ENCODE measurements around the gene OR5H14. TPM values are rescaled to one million over a fixed set of nuclear protein-coding genes. Genes with fewer than 3 reads are reported as not detected.

OR5H14 gene
- total RNA-seq, 1 donor from 2014 or later, result not detected

DNA sequence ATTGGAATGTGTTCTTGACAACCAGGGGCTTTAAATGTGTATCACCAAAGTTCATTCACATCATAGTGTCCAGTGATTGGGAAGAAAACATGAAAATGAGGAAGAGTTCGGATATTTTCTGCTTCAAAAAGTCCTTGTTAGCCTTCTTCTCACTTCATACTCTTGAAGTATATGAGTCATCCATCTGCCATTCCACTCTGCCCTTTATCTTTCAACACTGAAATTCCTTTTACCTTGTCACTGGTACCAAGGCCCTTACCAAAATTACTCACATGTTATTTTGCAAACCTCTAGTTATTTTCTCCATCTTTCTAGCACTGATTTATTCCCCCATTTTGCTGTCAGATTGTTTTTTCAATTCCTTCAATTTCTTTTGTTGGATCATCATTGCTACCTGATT lies 51.7 kb downstream of the OR5H14 start:
- DNase-seq (ENCODE audit: low spot score), result no peak

Other genes with a start within 250 kb of the OR5H14 start
- gene RIOX2, start 175.0 kb upstream of the OR5H14 start, total RNA-seq, result 18.6 TPM
- gene GABRR3, start 112.2 kb upstream of the OR5H14 start, total RNA-seq, result not detected
- not detected for gene OR5AC2, start 60.3 kb upstream of the OR5H14 start, total RNA-seq
- gene OR5H1, start 16.8 kb upstream of the OR5H14 start, total RNA-seq, result not detected
- not detected for gene OR5H15, start 19.2 kb downstream of the OR5H14 start, total RNA-seq
- not detected for gene OR5H6, start 116.8 kb downstream of the OR5H14 start, total RNA-seq
- gene OR5H2, start 135.0 kb downstream of the OR5H14 start, total RNA-seq, result not detected
- gene OR5K4, start 206.4 kb downstream of the OR5H14 start, total RNA-seq, result not detected
- not detected for gene OR5K3, start 243.2 kb downstream of the OR5H14 start, total RNA-seq